ENCODE data around the gene CACNA1E.

The CACNA1E gene

GRCh38 chr1:181484821-181485220, 1.5 kb downstream of the CACNA1E start:
- no peak for DNase-seq (ENCODE audit: low read depth in 2 of 2)

GRCh38 chr1:181485287-181486097, 2.2 kb downstream of the CACNA1E start:
- DNase-seq (ENCODE audit: low read depth in 2 of 2) = no peak

DNA sequence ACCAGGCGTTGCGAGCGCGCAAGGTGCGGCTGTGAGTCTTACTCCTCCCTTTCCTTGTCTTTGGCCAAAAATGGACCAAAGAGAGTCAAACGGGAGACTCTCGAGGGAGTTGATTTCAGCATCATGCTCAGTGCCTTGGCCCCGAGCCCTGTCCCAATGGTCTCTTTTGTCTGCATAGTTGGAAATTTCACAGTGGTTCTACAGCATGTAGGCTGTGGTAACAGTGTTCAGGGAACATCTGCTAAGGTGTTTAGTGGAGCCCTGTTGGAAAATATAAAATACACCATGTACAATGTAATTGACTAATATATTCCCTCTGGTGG, 2.7 kb downstream of the CACNA1E start:
- DNase-seq (ENCODE audit: low read depth in 2 of 2) = no peak

DNA sequence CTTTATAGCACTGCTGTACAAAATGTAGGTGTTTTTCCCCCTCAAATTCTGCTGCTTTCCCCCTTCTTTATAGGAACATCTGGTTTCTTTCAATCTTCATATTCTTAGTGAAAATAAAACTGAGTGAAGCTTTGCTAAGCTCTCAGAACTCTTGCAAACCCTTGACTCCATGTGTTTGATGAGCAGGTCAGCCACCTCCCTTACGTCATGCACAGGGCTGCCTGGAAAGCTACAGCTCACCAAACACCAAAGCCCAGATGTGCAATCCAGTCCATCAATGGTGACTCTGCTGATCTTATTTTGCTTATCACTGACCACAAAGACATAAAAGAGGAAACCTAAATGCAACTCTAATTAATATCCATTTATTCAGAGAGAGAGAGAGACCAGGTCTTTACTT, 5.5 kb downstream of the CACNA1E start:
- no peak for DNase-seq (ENCODE audit: low read depth in 2 of 2)

DNA sequence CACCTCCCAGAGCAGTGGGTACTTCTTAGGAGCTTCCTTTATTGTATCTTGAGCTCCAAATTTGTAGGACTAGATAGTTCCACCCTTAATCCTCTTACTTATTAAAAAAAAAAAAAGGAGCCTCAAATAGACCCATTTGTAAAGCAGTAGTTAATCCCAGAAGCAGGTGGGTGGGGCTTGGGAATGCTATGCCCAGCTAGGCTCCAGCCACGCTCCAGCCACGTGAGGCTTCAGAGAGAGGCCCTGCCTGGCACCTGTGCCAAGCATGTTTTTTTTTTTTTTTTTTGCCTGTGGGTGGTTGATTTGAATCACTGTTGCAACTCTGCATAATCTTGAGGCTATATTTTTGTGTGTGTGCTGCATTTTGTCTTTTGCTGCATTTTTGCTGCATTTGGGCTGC, 7.0 kb downstream of the CACNA1E start:
- DNase-seq (ENCODE audit: low read depth in 2 of 2) = no peak

GRCh38 chr1:181490740-181491712, 7.7 kb downstream of the CACNA1E start:
- DNase-seq (ENCODE audit: low read depth in 2 of 2) = no peak

- DNase-seq (ENCODE audit: low read depth in 2 of 2) = no peak
Measured at GRCh38 chr1:181493166-181493565, 9.8 kb downstream of the CACNA1E start.

DNA sequence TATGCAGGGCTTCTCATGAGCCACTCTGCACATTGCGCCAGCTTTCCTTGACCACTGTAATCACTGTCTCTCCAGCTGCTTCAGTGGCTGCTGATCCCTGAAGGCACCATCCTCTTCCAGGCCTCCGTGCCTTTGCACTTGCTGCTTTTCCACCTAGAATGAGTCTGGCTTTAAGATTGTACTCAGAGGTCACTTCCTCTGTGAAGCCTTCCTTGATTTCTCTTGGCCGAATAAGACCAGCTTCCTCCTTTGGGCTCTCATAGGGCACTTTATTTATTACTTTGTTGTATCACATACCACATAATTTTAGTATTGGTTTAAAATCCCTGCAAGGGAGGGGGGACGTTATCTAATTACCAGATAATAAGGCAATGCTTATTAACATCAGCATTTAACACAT, 10.6 kb downstream of the CACNA1E start:
- no peak for DNase-seq (ENCODE audit: low read depth in 2 of 2)

DNA sequence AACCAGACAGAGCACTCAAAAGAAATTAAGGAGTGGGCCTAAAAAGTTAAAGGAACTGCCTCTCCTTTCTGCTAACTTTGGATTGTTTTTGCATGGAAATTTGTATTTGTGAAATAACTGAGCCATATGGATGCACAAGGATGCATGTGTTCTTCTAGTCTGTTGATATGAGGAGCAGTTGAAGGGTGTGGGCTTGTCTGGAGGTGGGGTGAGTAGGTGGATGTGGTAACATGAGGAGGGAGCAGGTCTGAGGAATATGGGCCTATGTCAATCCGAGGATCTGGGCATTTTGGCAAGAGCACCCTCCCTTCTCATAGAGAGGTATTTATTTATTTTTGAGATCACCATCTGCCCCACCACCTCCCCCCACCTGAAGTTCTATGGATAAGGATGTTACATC, 13.4 kb downstream of the CACNA1E start:
- DNase-seq (ENCODE audit: low read depth in 2 of 2) = no peak

- DNase-seq (ENCODE audit: low read depth in 2 of 2) = no peak
Measured at GRCh38 chr1:181497870-181498269, 14.6 kb downstream of the CACNA1E start.

DNA sequence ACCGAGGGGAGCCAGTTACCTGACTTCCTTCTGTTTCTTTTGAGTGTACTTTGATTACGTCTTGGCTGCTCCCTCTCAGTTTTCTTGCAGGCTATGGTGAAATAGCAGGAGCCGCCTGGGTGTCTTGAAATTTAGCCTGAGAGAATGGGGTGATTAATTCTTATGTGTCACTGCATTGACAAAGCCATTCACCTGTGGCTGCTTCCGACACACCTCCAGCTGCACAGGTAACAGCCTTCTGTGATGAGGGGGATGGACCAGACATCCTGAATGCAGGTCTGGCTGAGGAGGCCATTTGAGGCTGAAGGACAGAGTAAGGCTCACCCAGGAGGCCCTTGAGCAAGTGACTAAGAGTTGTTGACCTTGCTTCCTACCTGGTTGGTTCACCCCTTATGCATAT, 16.5 kb downstream of the CACNA1E start:
- no peak for DNase-seq (ENCODE audit: low read depth in 2 of 2)

GRCh38 chr1:181500636-181501035, 17.3 kb downstream of the CACNA1E start:
- DNase-seq (ENCODE audit: low read depth in 2 of 2) = no peak

DNA sequence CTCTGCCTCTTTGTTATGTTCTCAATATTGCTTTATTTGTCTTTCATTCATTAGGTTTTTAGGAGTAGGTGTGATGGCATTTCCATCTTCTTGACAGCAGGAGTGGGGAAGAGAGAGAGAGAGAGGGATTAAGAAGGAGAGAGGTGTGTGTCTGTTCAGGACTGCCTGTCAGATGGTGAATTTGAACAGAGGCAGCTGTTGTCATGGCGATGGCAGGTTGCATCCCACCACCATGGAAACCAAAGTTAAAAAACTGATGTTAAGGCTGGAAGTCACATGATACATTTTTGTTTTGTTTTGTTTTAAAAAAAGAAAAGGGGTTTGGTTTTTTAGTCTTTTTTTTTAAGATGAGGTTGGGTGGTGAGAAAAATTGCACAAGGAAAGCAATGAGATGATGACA, 18.3 kb downstream of the CACNA1E start:
- no peak for DNase-seq (ENCODE audit: low read depth in 2 of 2)

- no peak for DNase-seq (ENCODE audit: low read depth in 2 of 2)
Measured at GRCh38 chr1:181503171-181503810, 20.0 kb downstream of the CACNA1E start.

DNA sequence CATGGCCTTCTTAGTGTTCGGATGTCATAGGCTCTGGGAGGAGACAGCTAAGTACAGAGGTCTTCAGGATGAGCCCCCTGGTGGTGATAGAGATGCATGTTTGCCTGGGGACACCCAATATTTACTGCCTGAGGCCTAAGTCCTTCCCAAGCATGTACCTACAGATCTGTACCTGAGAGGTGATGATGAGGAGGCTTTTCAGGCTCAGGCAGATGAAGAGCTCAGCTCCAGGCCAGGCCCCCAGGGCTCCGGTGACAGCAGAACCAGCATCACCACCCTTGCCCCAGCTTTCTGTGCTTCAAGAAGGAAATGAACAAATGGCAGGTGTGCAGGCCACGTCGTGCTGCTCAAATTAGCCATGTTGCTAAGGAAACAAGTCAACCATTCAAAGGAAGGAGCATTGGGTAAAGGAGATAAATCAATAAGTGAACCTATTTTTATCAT, 21.1 kb downstream of the CACNA1E start:
- no peak for DNase-seq (ENCODE audit: low read depth in 2 of 2)

GRCh38 chr1:181506563-181507353, 23.4 kb downstream of the CACNA1E start:
- no peak for DNase-seq (ENCODE audit: low read depth in 2 of 2)

GRCh38 chr1:181508486-181509165, 25.3 kb downstream of the CACNA1E start:
- no peak for DNase-seq (ENCODE audit: low read depth in 2 of 2)

DNA sequence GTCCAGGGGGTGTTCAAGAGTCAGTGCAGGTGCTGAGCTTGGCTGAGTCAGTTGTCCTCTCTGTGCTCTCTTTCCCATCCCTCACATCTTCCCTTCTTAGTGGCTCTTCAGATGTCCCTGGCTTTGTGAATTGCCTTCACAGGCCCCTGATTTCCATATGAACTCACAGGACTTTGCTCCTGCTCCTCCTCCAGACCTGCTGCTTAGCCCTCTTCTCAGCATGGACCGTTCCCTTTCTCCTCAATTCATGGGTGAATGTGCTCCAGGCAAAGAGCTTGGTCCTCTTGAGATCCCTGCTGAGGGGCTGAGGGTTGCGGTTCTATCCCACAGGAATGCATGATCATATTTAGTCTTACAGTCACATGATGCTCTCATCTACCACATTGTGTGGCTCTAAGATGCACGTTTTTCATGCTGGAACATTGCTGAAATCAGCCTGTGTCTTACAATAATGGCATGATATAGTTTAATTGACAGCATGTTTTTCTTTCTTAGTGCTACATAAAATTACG, 30.5 kb downstream of the CACNA1E start:
- DNase-seq (ENCODE audit: low read depth in 2 of 2) = no peak

DNA sequence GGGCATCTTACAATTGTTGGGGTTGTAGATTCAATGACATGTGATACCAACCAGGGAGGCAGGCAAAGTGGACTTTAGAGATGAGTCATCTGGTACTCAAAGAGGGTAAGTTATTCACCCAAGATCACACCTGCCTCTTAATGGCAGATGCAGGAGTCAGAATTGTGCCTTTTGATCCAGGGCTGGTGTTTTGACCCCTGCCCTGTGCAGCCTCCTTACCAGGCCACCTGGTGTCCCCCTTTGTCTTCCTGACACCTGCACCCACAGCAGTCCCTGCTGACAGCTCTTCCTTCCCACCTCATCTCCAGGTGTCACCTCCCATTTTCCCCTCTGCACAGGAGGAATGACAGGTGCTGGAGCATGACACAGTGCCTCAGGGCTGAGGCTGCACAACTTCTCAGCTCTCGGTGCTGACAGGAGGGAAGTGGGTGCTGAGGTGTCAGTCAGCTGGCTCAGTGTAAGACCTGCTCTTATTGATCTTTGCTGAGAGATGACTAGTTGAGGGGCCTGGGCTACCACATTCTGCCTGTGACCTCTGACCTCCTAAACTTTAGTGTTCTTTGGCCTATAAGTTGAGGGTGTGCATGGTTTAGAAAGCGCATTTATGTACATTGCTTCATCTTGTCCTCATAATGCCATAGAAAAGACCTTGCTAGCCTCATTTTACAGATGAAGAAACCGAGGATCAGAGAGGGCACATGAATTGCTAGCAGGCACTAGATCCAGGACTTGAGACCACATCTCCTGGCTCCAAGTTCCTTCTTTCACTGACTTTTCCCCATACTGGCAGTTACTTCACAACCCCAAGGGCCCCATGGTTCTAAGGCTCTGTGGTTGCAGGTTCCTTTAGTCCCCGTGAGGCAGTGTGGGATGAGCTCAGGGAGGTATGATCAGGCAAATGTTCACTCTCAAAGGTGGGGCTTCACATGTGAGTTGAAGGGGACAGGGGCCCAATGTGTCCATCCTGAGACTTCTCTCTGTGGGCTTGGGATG, 31.3 kb downstream of the CACNA1E start:
- DNase-seq (ENCODE audit: low read depth in 2 of 2) = no peak

- no peak for DNase-seq (ENCODE audit: low read depth in 2 of 2)
Measured at GRCh38 chr1:181516706-181517105, 33.4 kb downstream of the CACNA1E start.

Measured in fibroblast of skin of left biceps (primary cell).